HepG2 (cell line): ENCODE measurements around the gene FXR2. TPM values are rescaled to one million over a fixed set of nuclear protein-coding genes. Genes with fewer than 3 reads are reported as not detected.

Experiments used
- ETV5 ChIP-seq: IDR thresholded peaks from 2 replicates; pipeline ENCODE4 v1.6.1; 2018; ENCODE audit warnings: missing biosample characterization, missing genetic modification reagents, inconsistent platforms, borderline replicate concordance
- HES4 ChIP-seq: sonication (generic); formaldehyde crosslinking; IDR thresholded peaks from 2 replicates; pipeline ENCODE4 v1.9.0; 2021; ENCODE audit warnings: mild to moderate bottlenecking, missing genetic modification reagents, borderline replicate concordance
- NBN ChIP-seq: fragments of 450-650 bp; conservative IDR thresholded peaks from 2 replicates; pipeline ENCODE4 v1.6.1; 2017
- RARA ChIP-seq: IDR thresholded peaks from 2 replicates; pipeline ENCODE4 v1.6.1; 2016; ENCODE audit warnings: missing genetic modification reagents, missing compliant biosample characterization
- SMAD9 ChIP-seq: sonication (generic); formaldehyde crosslinking; IDR thresholded peaks from 2 replicates; pipeline ENCODE4 v1.5.1; 2020; ENCODE audit warnings: mild to moderate bottlenecking, missing genetic modification reagents
- SP140L ChIP-seq: sonication (generic); formaldehyde crosslinking; IDR thresholded peaks from 2 replicates; pipeline ENCODE4 v1.4.0; 2020; ENCODE audit warnings: missing genetic modification reagents, borderline replicate concordance
- TEF ChIP-seq: sonication (generic); formaldehyde crosslinking; IDR thresholded peaks from 2 replicates; pipeline ENCODE4 v1.5.0; 2020; ENCODE audit warnings: missing genetic modification reagents
- ZBTB25 ChIP-seq: IDR thresholded peaks from 2 replicates; pipeline ENCODE4 v1.6.1; 2018; ENCODE audit warnings: missing genetic modification reagents
- ZBTB40 ChIP-seq, 2 experiments: fragments of 450-650 bp in 1 of 2; sonication (generic) in 1 of 2; formaldehyde crosslinking in 1 of 2; IDR thresholded peaks; 2 replicates each; pipeline versions ENCODE4 v1.6.1 to v1.8.0; 2016 to 2022; ENCODE audit warnings: antibody characterized with exemption in 1 of 2, mild to moderate bottlenecking in 1 of 2, missing genetic modification reagents in 1 of 2
- ZBTB7B ChIP-seq: sonication (generic); formaldehyde crosslinking; IDR thresholded peaks from 2 replicates; pipeline ENCODE4 v1.4.0; 2020; ENCODE audit warnings: missing genetic modification reagents
- ZHX1 ChIP-seq: sonication (generic); formaldehyde crosslinking; IDR thresholded peaks from 2 replicates; pipeline ENCODE4 v1.8.1; 2022; ENCODE audit warnings: low read depth, mild to moderate bottlenecking, missing genetic modification reagents
- ZNF10 ChIP-seq: sonication (generic); formaldehyde crosslinking; IDR thresholded peaks from 2 replicates; pipeline ENCODE4 v1.4.0; 2020; ENCODE audit warnings: mild to moderate bottlenecking, low read depth, missing genetic modification reagents, borderline replicate concordance
- ZNF446 ChIP-seq: sonication (generic); formaldehyde crosslinking; IDR thresholded peaks from 2 replicates; pipeline ENCODE4 v1.5.0; 2020; ENCODE audit warnings: mild to moderate bottlenecking, missing genetic modification reagents
- ZNF589 ChIP-seq: sonication (generic); formaldehyde crosslinking; conservative IDR thresholded peaks from 2 replicates; pipeline ENCODE4 v1.8.0; 2022; ENCODE audit warnings: mild to moderate bottlenecking, moderate library complexity, missing genetic modification reagents
- polyA plus RNA-seq, 8 experiments: library from polyadenylated mRNA; depleted of rRNA in 3 of 8; stranded (reverse) in 7 of 8; unstranded in 1 of 8; fragments of >200 nt; fragmentation: Illumina TruSeq in 4 of 8; extraction: Trizol in 4 of 8; gene quantifications; 2 replicates each; pipeline versions ENCODE4 v1.2.1 to v1.2.3, GENCODE V29; 2011 to 2016; ENCODE audit warnings: low read depth in 4 of 8, missing spikeins in 1 of 8, mixed read lengths in 1 of 8; ENCODE audit not compliant: insufficient read depth in 1 of 8
- total RNA-seq, 5 experiments: library from RNA; depleted of rRNA; stranded (reverse); fragments of >200 nt; fragmentation: Illumina TruSeq; extraction: Trizol; gene quantifications; 2 replicates each; pipeline ENCODE4 v1.2.3, GENCODE V29; 2016; ENCODE audit warnings: low read depth in 1 of 5

FXR2 gene
- total and polyA plus RNA-seq, 2 of the 13 experiments (the other 11 are each of a cell fraction or from before 2014, with no cell fraction given), result 20.9 to 24.4 TPM

DNA sequence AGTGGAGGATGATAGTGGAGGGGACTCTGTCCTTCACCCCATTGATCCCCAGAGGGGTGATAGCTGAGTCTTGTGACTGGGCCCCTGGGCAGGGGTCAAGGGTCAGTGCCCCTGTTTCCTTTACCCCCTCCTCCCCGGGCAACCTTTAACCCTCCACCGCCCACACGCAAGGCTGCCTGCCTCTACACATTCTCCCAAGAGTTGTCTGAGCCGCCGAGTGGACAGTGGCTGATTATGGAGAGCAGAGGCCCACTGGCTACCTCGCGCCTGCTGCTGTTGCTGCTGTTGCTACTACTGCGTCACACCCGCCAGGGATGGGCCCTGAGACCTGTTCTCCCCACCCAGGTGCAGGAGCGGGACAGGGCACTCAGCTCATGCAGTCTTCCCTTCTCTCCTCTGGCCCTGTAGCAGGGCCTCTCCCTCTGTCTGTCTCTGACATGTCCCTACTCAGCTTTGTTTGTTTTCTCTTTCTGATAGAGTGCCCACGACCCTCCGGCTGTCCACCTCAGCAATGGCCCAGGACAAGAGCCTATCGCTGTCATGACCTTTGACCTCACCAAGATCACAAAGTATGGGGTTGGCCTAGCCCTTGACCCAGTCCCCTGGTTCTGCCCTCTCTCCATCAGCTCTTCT is 15.4 kb upstream of the FXR2 start, which contains the start of gene SHBG (continued):
- TF ChIP-seq ZBTB25 (CRISPR knock-in tag), result no peak
- no peak for TF ChIP-seq SP140L (CRISPR knock-in tag)
- no peak for TF ChIP-seq HES4 (CRISPR knock-in tag)
- TF ChIP-seq ZHX1, result 0 out of 2 replicates have a peak, but pooled peaks have one; percentile 41
- TF ChIP-seq ZNF10 (CRISPR knock-in tag), result no peak
- TF ChIP-seq SMAD9 (CRISPR knock-in tag), result 0 out of 2 replicates have a peak, but pooled peaks have one; percentile 33
- TF ChIP-seq NBN, result no peak
- no peak for TF ChIP-seq ZBTB40 (IDR thresholded peaks at IDR 0.05)
- peak; percentile 19; the same call in 1 of the 2 replicates for TF ChIP-seq ZBTB40 (CRISPR knock-in tag; IDR thresholded peaks at IDR 0.05)
- TF ChIP-seq ZNF446, result 0 out of 2 replicates have a peak, but pooled peaks have one; percentile 68
- no peak for TF ChIP-seq ETV5 (CRISPR knock-in tag)
- peak; percentile 46; the same call in 1 of the 2 replicates for TF ChIP-seq ZBTB7B (CRISPR knock-in tag)
- peak; percentile 72 for TF ChIP-seq RARA (CRISPR knock-in tag)
- TF ChIP-seq ZNF589 (CRISPR knock-in tag), result 0 out of 2 replicates have a peak, but pooled peaks have one; percentile 60
- no peak for TF ChIP-seq TEF (CRISPR knock-in tag)
